Measurements from ENCODE around the gene VTCN1. TPM values are rescaled to one million over a fixed set of nuclear protein-coding genes. Genes with fewer than 3 reads are reported as not detected.

VTCN1 gene
- total RNA-seq, 3 donors from 2014 or later: not detected

DNA sequence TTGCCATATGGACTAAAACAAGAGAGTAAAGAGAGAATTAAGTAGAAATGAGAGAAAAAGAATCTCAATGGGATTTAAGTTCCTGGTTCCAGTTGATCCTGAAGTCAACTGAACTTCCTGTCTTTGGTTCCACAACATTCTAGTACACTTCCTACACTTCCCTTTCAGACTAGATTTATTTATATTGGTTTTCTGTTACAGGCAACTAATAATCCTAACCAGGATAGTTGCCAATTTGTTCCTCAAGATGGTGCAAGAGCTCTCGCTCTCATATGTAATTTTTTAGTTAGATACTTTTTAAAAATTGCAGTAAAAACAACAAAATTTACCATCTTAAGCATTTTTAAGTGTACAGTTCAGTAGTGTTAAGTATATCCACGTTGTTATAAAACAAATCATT, 60.4 kb downstream of the VTCN1 start:
- H3K36me3 ChIP-seq (ENCODE audit: low read depth): no peaks in the 10 kb centered on the region
- DNase-seq (no peak), ATAC-seq (no peak)
- intact Hi-C loops (cut with DNase I, micrococcal nuclease): no loop called here
- H3K4me3 ChIP-seq: no peak overlapping the region
- TF ChIP-seq, protein P1, sequence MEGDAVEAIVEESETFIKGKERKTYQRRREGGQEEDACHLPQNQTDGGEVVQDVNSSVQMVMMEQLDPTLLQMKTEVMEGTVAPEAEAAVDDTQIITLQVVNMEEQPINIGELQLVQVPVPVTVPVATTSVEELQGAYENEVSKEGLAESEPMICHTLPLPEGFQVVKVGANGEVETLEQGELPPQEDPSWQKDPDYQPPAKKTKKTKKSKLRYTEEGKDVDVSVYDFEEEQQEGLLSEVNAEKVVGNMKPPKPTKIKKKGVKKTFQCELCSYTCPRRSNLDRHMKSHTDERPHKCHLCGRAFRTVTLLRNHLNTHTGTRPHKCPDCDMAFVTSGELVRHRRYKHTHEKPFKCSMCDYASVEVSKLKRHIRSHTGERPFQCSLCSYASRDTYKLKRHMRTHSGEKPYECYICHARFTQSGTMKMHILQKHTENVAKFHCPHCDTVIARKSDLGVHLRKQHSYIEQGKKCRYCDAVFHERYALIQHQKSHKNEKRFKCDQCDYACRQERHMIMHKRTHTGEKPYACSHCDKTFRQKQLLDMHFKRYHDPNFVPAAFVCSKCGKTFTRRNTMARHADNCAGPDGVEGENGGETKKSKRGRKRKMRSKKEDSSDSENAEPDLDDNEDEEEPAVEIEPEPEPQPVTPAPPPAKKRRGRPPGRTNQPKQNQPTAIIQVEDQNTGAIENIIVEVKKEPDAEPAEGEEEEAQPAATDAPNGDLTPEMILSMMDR (IDR thresholded peaks at IDR 0.05): no peak
- H3K9me3 ChIP-seq: no peaks in the 10 kb centered on the region
- no peaks in the 10 kb centered on the region for H3K4me1 ChIP-seq (ENCODE audit: low read depth)

DNA sequence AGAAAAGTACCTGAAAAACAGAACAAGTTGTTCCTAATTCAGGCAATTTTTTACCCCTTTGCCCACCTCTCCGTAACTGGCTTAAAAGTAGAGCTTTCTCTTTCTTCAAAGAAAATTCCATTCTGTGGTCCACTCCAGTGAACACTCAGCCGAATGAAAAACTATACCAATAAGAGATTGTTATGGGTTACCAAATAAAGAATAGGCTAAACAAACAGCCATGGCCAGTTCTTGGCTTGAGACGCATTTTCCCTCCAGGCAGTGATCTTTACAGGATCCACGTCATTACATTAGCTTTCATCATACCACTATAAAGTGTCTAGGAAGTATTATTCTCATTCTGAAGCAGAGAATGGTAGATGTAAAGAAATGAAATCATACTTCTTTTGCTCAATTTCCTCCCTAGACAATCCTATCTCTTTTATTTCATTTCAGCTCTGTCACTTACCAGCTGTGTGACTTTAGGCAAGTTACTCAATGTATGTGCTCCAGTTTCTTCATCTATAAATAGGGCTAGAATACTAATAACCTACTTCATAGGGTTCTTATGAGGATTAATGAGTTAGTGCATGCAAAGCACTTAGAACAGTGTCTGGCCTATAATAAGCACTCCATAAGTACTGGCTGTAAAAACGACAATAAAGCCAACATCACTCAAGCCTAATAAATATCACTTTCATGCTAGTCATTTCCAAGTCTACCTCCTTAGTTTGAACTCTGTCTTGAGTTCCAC, 62.7 kb downstream of the VTCN1 start:
- TF ChIP-seq, protein P1 (IDR thresholded peaks at IDR 0.05): no peak
- no peak for DNase-seq
- Histone ChIP-seq H3K9me3 (no peaks in the 10 kb centered on the region), H3K36me3 (ENCODE audit: low read depth) (no peaks in the 10 kb centered on the region), H3K4me3 (no peak overlapping the region), H3K4me1 (ENCODE audit: low read depth) (no peaks in the 10 kb centered on the region)
- intact Hi-C loops (cut with DNase I, micrococcal nuclease): no loop called here
- no peak for ATAC-seq

DNA sequence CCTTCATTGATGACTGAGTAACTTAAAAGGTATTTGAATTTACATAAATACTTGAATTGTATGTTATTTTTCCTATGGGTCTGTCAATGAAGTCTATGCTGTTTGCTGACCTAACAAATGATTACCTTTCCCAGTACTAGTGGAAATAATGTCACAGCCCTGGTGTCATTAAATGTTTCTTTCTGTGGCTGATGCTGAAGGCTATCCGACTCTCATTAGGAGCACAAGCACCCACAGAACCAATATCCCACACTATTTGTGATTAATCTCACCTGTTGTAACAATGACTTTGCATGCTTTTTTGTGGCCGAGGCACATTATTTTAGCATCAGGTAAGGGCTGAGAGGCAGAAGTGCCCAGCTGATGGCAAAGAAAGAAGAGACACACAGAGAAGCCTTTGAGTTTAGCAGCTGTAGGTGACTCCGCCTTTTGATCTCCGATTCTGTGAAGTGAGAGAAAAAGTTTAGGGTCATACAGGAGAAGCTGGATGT, 63.3 kb downstream of the VTCN1 start:
- Histone ChIP-seq H3K4me1 (ENCODE audit: low read depth) (no peaks in the 10 kb centered on the region), H3K4me3 (no peak overlapping the region), H3K9me3 (no peaks in the 10 kb centered on the region), H3K36me3 (ENCODE audit: low read depth) (no peaks in the 10 kb centered on the region)
- no peak for ATAC-seq
- no peak for DNase-seq
- intact Hi-C loops (cut with DNase I, micrococcal nuclease): no loop called here
- TF ChIP-seq, protein P1 (IDR thresholded peaks at IDR 0.05): no peak

DNA sequence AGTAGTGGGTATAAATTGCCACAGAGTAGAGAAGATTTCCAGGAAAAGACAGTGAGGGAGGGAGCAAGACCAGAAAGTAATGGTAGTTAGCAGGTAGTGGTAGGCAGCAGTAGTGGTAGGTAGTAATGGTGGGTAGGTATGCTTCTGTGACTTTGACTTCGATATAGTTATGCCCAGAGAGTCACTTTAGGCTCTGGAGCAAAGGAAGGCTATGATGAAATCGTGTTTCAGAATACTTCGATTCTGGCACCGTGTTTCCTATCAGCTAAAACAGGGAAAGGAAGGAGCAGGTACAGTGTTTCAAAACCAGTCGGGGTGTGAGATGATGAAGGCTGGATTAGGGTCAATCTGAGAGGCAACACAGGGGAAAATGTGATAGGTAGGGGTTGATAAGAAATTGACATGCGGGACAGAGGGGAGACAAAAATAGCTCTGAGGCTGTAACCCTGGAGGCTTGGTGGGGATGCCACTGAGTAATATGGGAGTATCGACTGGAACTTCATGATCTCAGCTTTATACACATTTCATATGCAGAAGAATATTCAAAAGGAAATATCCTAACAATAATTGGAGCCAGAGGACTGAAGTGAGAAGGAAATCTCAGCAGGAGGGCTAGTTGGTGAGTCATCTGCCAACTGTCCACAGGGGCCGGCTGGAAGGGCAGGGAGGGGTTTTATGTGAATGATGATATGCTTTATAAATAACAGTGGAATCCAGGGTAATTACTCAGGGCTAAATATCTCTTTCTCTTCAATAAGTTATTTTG, 64.0 kb downstream of the VTCN1 start:
- intact Hi-C loops (cut with DNase I, micrococcal nuclease): no loop called here
- TF ChIP-seq, protein P1 (IDR thresholded peaks at IDR 0.05): no peak
- no peak overlapping the region for H3K4me3 ChIP-seq
- no peaks in the 10 kb centered on the region for H3K36me3 ChIP-seq (ENCODE audit: low read depth)
- no peak for DNase-seq
- H3K4me1 ChIP-seq (ENCODE audit: low read depth): no peaks in the 10 kb centered on the region
- no peak for ATAC-seq
- H3K9me3 ChIP-seq: no peaks in the 10 kb centered on the region

DNA sequence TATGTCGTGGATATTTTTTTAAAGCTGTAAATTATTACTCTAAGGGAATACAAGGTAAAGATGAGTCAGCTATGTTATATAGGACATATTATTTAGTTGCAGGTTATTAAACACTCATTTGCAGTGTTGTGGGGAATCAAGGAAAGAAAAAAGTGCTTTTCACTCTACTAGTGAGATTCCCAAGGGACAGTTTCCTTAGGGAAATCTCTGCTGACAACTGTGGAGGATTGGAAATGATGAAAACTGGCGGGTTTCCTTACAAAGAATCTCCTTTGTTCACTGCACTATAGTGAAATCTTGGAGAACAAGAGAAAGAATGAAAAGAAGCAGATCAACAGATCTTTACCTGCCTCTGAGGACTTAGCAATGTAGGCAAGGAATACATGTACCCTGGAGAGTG, 64.7 kb downstream of the VTCN1 start:
- H3K9me3 ChIP-seq: no peaks in the 10 kb centered on the region
- intact Hi-C loops (cut with DNase I, micrococcal nuclease): no loop called here
- DNase-seq (no peak), ATAC-seq (no peak)
- no peaks in the 10 kb centered on the region for H3K4me1 ChIP-seq (ENCODE audit: low read depth)
- H3K4me3 ChIP-seq: no peak overlapping the region
- TF ChIP-seq, protein P1 (IDR thresholded peaks at IDR 0.05): no peak
- no peaks in the 10 kb centered on the region for H3K36me3 ChIP-seq (ENCODE audit: low read depth)
